ENCODE results near the gene DAAM2.

- TF ChIP-seq POLR2A (IDR thresholded peaks at IDR 0.05): no peak
- TF ChIP-seq, protein P1, sequence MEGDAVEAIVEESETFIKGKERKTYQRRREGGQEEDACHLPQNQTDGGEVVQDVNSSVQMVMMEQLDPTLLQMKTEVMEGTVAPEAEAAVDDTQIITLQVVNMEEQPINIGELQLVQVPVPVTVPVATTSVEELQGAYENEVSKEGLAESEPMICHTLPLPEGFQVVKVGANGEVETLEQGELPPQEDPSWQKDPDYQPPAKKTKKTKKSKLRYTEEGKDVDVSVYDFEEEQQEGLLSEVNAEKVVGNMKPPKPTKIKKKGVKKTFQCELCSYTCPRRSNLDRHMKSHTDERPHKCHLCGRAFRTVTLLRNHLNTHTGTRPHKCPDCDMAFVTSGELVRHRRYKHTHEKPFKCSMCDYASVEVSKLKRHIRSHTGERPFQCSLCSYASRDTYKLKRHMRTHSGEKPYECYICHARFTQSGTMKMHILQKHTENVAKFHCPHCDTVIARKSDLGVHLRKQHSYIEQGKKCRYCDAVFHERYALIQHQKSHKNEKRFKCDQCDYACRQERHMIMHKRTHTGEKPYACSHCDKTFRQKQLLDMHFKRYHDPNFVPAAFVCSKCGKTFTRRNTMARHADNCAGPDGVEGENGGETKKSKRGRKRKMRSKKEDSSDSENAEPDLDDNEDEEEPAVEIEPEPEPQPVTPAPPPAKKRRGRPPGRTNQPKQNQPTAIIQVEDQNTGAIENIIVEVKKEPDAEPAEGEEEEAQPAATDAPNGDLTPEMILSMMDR (IDR thresholded peaks at IDR 0.05 in 4 of 5, conservative IDR thresholded peaks at IDR 0.05 in 1 of 5): no peak
Measured at GRCh38 chr6:39852324-39852723, 60.1 kb downstream of the DAAM2 start.

All from gastrocnemius medialis (tissue), 4 donors.